SK-N-SH (cell line): ENCODE measurements around the gene EHD3. TPM values are rescaled to one million over a fixed set of nuclear protein-coding genes. Genes with fewer than 3 reads are reported as not detected.

Source experiments
- CTCF ChIA-PET: fragments of 300-600, 350-600 bp; formaldehyde crosslinking; extraction: SDS; loops from one replicate; lab custom pipeline; 2021; lab: Yijun Ruan, JAX
- POLR2A ChIA-PET: fragments of 350-600 bp; sonication (Branson Sonifier 250); formaldehyde crosslinking; extraction: SDS; loops from one replicate; lab custom pipeline; 2020; ENCODE audit warnings: antibody characterized with exemption, inconsistent platforms; lab: Yijun Ruan, JAX
- DNase-seq: peaks from one replicate; pipeline ENCODE4 v3.0.0; 2012
- H2AFZ ChIP-seq: fragments of 200-600 bp; sonication (generic); 2 replicates; pipeline ENCODE4 v1.8.1; 2016; ENCODE audit warnings: antibody characterized with exemption, mild to moderate bottlenecking, low read depth
- H3F3A ChIP-seq: fragments of 200-600 bp; sonication (generic); replicated peaks from 2 replicates; pipeline ENCODE3; 2016; ENCODE audit warnings: antibody characterized with exemption, mild to moderate bottlenecking; ENCODE audit not compliant: insufficient read depth
- H3K27ac ChIP-seq, 2 experiments: fragments of 200-500 bp in 1 of 2; fragments of 200-600 bp in 1 of 2; sonication (Bioruptor generic) in 1 of 2; sonication (generic), shearing (Covaris generic) in 1 of 2; 2 replicates each; pipeline versions ENCODE4 v1.5.1 to v1.6.1; 2014 to 2016; ENCODE audit warnings: low read depth in 2 of 2, inconsistent platforms in 1 of 2, low read length in 1 of 2, mild to moderate bottlenecking in 1 of 2, mixed read lengths in 1 of 2
- H3K27me3 ChIP-seq: fragments of 200-600 bp; sonication (generic), shearing (Covaris generic); 2 replicates; pipeline ENCODE4 v1.6.1; 2016; ENCODE audit warnings: mixed run types; ENCODE audit not compliant: insufficient read depth
- H3K36me3 ChIP-seq, 2 experiments: fragments of 200-500 bp in 1 of 2; fragments of 200-600 bp in 1 of 2; sonication (Bioruptor generic) in 1 of 2; sonication (generic) in 1 of 2; replicated peaks in 1 of 2; 2 replicates each; pipeline versions ENCODE3 to v1.5.1; 2014 to 2016; ENCODE audit warnings: low read length in 1 of 2, mild to moderate bottlenecking in 1 of 2; ENCODE audit not compliant: insufficient read depth in 2 of 2, control insufficient read depth in 1 of 2
- H3K4me1 ChIP-seq, 2 experiments: fragments of 200-500 bp in 1 of 2; fragments of 200-600 bp in 1 of 2; sonication (Bioruptor generic) in 1 of 2; sonication (generic), shearing (Covaris generic) in 1 of 2; 2 replicates each; pipeline versions ENCODE4 v1.5.1 to v1.6.1; 2014 to 2016; ENCODE audit warnings: low read depth in 1 of 2, low read length in 1 of 2, mixed run types in 1 of 2; ENCODE audit not compliant: insufficient read depth in 2 of 2, control insufficient read depth in 1 of 2
- H3K4me2 ChIP-seq: fragments of 200-600 bp; sonication (generic), shearing (Covaris generic); 2 replicates; pipeline ENCODE4 v1.6.1; 2017; ENCODE audit warnings: mixed run types
- H3K4me3 ChIP-seq, 2 experiments: fragments of 200-500 bp in 1 of 2; fragments of 200-600 bp in 1 of 2; sonication (Bioruptor generic) in 1 of 2; sonication (generic), shearing (Covaris generic) in 1 of 2; 2 replicates each; pipeline versions ENCODE4 v1.5.1 to v1.8.1; 2014 to 2016; ENCODE audit warnings: low read depth in 2 of 2, inconsistent platforms in 1 of 2, low read length in 1 of 2, mild to moderate bottlenecking in 1 of 2, mixed read lengths in 1 of 2, moderate library complexity in 1 of 2
- H3K79me2 ChIP-seq: fragments of 200-600 bp; sonication (generic); 2 replicates; pipeline ENCODE4 v1.8.1; 2017; ENCODE audit warnings: mild to moderate bottlenecking; ENCODE audit not compliant: insufficient read depth
- H3K9ac ChIP-seq: fragments of 200-600 bp; sonication (generic); 2 replicates; pipeline ENCODE4 v1.6.1; 2017; ENCODE audit warnings: mixed run types
- H3K9me2 ChIP-seq: fragments of 200-600 bp; sonication (generic); 2 replicates; pipeline ENCODE4 v1.6.1; 2017; ENCODE audit warnings: mixed run types
- H3K9me3 ChIP-seq: fragments of 200-600 bp; sonication (generic); 2 replicates; pipeline ENCODE4 v1.6.1; 2017; ENCODE audit warnings: mixed run types, mild to moderate bottlenecking, moderate library complexity
- H4K20me1 ChIP-seq: fragments of 200-600 bp; sonication (generic); 2 replicates; pipeline ENCODE4 v1.6.1; 2017; ENCODE audit warnings: mild to moderate bottlenecking, mixed run types; ENCODE audit not compliant: insufficient read depth
- CHD2 ChIP-seq: fragments of 150-350 bp; IDR thresholded peaks from 2 replicates; pipeline ENCODE4 v1.6.1; 2018; ENCODE audit warnings: low read length; ENCODE audit not compliant: partially characterized antibody
- FOXJ3 ChIP-seq: sonication (generic); formaldehyde crosslinking; IDR thresholded peaks from 2 replicates; pipeline ENCODE4 v1.5.1; 2020; ENCODE audit warnings: mild to moderate bottlenecking, missing genetic modification reagents
- GATA2 ChIP-seq: sonication (generic); formaldehyde crosslinking; IDR thresholded peaks from 2 replicates; pipeline ENCODE4 v1.5.0; 2020; ENCODE audit warnings: mild to moderate bottlenecking, missing genetic modification reagents
- RAD21 ChIP-seq: IDR thresholded peaks from 2 replicates; pipeline ENCODE4 v1.6.1; 2012; ENCODE audit warnings: mild to moderate bottlenecking, low read length
- RFX5 ChIP-seq: IDR thresholded peaks from 2 replicates; pipeline ENCODE4 v1.6.1; 2012; ENCODE audit warnings: mild to moderate bottlenecking, improper control_type of control experiment, low read length
- RXRA ChIP-seq: IDR thresholded peaks from 2 replicates; pipeline ENCODE4 v1.4.0; 2012; ENCODE audit warnings: low read depth, mild to moderate bottlenecking, borderline replicate concordance
- TAF1 ChIP-seq: IDR thresholded peaks from 2 replicates; pipeline ENCODE4 v1.6.1; 2012; ENCODE audit warnings: low read depth, mild to moderate bottlenecking, low read length, moderate library complexity, borderline replicate concordance
- whole genome bisulfite sequencing: methylation state at CpG from one replicate; pipeline ENCODE4 v1.1.6; 2017; ENCODE audit warnings: low lambda C conversion rate; 5-methylcytosine and 5-hydroxymethylcytosine counted together
- polyA plus RNA-seq, 3 experiments: library from polyadenylated mRNA; depleted of rRNA; stranded (reverse); fragments of >200 nt; gene quantifications; 2 replicates each; pipeline ENCODE4 v1.2.3, GENCODE V29; 2012
- TF ChIP-seq, protein P1 (sequence below): fragments of 200-600 bp; sonication (generic); IDR thresholded peaks from 2 replicates; pipeline ENCODE4 v1.6.1; 2017; ENCODE audit warnings: antibody characterized with exemption, mild to moderate bottlenecking, moderate library complexity
- TF ChIP-seq, protein P2 (sequence below): IDR thresholded peaks from 2 replicates; pipeline ENCODE4 v1.4.0; 2012; ENCODE audit warnings: low read depth, borderline replicate concordance
- TF ChIP-seq, protein P3 (sequence below): IDR thresholded peaks from 2 replicates; pipeline ENCODE4; 2012
- TF ChIP-seq, protein P4 (sequence below): fragments of 150-350 bp; IDR thresholded peaks from 2 replicates; pipeline ENCODE4 v1.6.1; 2016; ENCODE audit warnings: mild to moderate bottlenecking, low read depth, low read length

The EHD3 gene
- polyA plus RNA-seq, 1 of the 3 experiments (the other 2 are of a cell fraction) = 45.4 TPM

DNA sequence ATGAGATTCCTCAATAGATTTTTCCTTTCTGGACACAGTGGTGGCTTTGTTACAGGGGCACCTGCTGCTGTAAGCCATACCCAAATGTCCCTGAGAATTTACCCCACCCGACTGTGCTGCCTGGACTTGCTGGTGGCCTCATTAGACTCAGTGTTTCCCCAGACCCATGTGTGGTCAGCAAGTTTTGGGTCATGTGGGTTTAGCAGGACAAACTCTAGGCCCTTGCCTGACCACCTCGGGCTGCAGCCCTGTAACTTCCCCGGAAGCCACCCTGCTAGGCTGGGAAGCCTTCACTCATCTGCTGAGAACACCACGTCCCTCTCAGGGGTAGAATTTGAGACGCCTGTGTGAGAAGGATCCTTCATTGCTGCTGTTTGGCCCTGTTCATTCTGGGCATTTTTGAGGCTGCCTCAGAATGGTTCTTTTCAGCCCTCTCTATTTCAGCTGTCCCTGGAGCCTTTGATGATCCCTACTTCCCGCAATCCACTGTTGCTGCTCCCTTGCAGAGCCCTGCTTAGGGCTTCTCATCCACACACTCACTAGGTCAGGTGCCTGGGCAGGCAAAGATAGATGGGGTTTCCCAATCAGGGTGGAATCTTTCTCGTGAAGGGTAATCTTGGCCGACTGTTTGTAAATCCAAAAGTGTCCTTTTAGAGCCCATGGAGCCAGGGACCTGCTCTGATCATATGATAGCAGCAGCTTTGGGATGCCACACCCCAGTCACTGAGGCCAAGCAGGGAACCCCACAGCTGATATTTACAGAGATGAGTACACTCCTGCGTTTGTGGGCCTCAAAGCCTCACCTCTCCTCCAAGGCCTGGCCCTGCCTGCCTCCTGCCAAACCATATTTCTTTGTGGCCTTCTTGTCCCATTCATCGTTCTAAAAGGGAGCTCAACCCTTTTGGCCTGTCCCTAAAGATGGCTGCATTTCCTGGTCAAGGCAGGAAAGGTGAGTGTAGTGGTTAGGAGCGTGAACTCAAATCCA, 6.7 kb downstream of the EHD3 start:
- H3K27me3 ChIP-seq = no peaks in the 10 kb centered on the region
- peaks cover 18 to 21% of the 10 kb centered on the region in 2 experiments for H3K36me3 ChIP-seq
- H3K4me1 ChIP-seq = peaks cover 19 to 43% of the 10 kb centered on the region in 2 experiments; a peak in 3 of 4 replicates
- H3K4me3 ChIP-seq = no peak overlapping the region
- CTCF ChIA-PET = interaction anchor here (12.4 kb wide), 1 partner anchor 92 kb away, joined by 185 read pairs; no protein-coding TSS in a partner anchor
- POLR2A ChIA-PET = no interaction called here
- no peaks in the 10 kb centered on the region for H3K9me2 ChIP-seq
- no peak for DNase-seq
- H4K20me1 ChIP-seq = peaks cover 63% of the 10 kb centered on the region
- H3F3A ChIP-seq = no peaks in the 10 kb centered on the region
- H2AFZ ChIP-seq = no peak overlapping the region
- no peak overlapping the region for H3K27ac ChIP-seq
- H3K9ac ChIP-seq = no peak overlapping the region
- no peak overlapping the region for H3K4me2 ChIP-seq
- TF ChIP-seq, protein P1, sequence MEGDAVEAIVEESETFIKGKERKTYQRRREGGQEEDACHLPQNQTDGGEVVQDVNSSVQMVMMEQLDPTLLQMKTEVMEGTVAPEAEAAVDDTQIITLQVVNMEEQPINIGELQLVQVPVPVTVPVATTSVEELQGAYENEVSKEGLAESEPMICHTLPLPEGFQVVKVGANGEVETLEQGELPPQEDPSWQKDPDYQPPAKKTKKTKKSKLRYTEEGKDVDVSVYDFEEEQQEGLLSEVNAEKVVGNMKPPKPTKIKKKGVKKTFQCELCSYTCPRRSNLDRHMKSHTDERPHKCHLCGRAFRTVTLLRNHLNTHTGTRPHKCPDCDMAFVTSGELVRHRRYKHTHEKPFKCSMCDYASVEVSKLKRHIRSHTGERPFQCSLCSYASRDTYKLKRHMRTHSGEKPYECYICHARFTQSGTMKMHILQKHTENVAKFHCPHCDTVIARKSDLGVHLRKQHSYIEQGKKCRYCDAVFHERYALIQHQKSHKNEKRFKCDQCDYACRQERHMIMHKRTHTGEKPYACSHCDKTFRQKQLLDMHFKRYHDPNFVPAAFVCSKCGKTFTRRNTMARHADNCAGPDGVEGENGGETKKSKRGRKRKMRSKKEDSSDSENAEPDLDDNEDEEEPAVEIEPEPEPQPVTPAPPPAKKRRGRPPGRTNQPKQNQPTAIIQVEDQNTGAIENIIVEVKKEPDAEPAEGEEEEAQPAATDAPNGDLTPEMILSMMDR = no peak
- TF ChIP-seq RFX5 (no peak), RXRA (no peak), RAD21 (no peak), GATA2 (no peak), FOXJ3 (no peak), CHD2 (no peak), TAF1 (no peak)
- TF ChIP-seq, protein P2, sequence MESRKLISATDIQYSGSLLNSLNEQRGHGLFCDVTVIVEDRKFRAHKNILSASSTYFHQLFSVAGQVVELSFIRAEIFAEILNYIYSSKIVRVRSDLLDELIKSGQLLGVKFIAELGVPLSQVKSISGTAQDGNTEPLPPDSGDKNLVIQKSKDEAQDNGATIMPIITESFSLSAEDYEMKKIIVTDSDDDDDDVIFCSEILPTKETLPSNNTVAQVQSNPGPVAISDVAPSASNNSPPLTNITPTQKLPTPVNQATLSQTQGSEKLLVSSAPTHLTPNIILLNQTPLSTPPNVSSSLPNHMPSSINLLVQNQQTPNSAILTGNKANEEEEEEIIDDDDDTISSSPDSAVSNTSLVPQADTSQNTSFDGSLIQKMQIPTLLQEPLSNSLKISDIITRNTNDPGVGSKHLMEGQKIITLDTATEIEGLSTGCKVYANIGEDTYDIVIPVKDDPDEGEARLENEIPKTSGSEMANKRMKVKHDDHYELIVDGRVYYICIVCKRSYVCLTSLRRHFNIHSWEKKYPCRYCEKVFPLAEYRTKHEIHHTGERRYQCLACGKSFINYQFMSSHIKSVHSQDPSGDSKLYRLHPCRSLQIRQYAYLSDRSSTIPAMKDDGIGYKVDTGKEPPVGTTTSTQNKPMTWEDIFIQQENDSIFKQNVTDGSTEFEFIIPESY = no peak
- TF ChIP-seq, protein P3, sequence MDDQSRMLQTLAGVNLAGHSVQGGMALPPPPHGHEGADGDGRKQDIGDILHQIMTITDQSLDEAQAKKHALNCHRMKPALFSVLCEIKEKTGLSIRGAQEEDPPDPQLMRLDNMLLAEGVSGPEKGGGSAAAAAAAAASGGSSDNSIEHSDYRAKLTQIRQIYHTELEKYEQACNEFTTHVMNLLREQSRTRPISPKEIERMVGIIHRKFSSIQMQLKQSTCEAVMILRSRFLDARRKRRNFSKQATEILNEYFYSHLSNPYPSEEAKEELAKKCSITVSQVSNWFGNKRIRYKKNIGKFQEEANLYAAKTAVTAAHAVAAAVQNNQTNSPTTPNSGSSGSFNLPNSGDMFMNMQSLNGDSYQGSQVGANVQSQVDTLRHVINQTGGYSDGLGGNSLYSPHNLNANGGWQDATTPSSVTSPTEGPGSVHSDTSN = no peak
- TF ChIP-seq, protein P4, sequence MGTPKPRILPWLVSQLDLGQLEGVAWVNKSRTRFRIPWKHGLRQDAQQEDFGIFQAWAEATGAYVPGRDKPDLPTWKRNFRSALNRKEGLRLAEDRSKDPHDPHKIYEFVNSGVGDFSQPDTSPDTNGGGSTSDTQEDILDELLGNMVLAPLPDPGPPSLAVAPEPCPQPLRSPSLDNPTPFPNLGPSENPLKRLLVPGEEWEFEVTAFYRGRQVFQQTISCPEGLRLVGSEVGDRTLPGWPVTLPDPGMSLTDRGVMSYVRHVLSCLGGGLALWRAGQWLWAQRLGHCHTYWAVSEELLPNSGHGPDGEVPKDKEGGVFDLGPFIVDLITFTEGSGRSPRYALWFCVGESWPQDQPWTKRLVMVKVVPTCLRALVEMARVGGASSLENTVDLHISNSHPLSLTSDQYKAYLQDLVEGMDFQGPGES = no peak
- peaks cover 44% of the 10 kb centered on the region for H3K79me2 ChIP-seq
- H3K9me3 ChIP-seq = no peaks in the 10 kb centered on the region
- WGBS = 85% methylated on average over 11 of the region's 11 CpGs
